Osteoblast (primary cell): ENCODE data around the gene SLC5A4. TPM values are rescaled to one million over a fixed set of nuclear protein-coding genes. Genes with fewer than 3 reads are reported as not detected.
"Not testable (repeated sequence)": the region's sequence is repeated elsewhere in the genome, so short reads cannot be mapped to it uniquely, and the experiment has no call there.

Experiments used
- DNase-seq: peaks from one replicate; pipeline ENCODE4 v3.0.0; 2011; ENCODE audit warnings: low spot score, mixed read lengths; ENCODE audit not compliant: insufficient read length; ENCODE audit errors: missing footprints
- H2AFZ ChIP-seq: 2 replicates; pipeline ENCODE4 v1.6.0; 2011; ENCODE audit warnings: mild to moderate bottlenecking, low read length
- H3K27ac ChIP-seq: 2 replicates; pipeline ENCODE4 v1.5.1; 2011; ENCODE audit warnings: mild to moderate bottlenecking, low read depth, low read length, moderate library complexity
- H3K27me3 ChIP-seq: 2 replicates; pipeline ENCODE4 v1.6.0; 2012; ENCODE audit warnings: mild to moderate bottlenecking, control low read depth, inconsistent platforms, low read length, moderate library complexity; ENCODE audit not compliant: insufficient read depth
- H3K36me3 ChIP-seq: 2 replicates; pipeline ENCODE4 v1.5.1; 2011; ENCODE audit warnings: mild to moderate bottlenecking, low read length, control low read depth, moderate library complexity; ENCODE audit not compliant: insufficient read depth
- H3K4me1 ChIP-seq: 2 replicates; pipeline ENCODE4 v1.5.1; 2011; ENCODE audit warnings: mild to moderate bottlenecking, low read length, control low read depth, moderate library complexity; ENCODE audit not compliant: insufficient read depth
- H3K4me2 ChIP-seq: 2 replicates; pipeline ENCODE4 v1.6.0; 2011; ENCODE audit warnings: mild to moderate bottlenecking, low read length; ENCODE audit not compliant: insufficient read depth
- H3K4me3 ChIP-seq: fragments of 200-600 bp; sonication (generic); 3 replicates; pipeline ENCODE4 v1.5.1; 2012; ENCODE audit warnings: mild to moderate bottlenecking, low read length, inconsistent platforms; ENCODE audit not compliant: insufficient read depth
- H3K79me2 ChIP-seq: 2 replicates; pipeline ENCODE4 v1.6.0; 2012; ENCODE audit warnings: mild to moderate bottlenecking, low read length, control low read depth, inconsistent platforms; ENCODE audit not compliant: insufficient read depth
- H3K9me3 ChIP-seq: 2 replicates; pipeline ENCODE4 v1.5.1; 2011; ENCODE audit warnings: low read depth, low read length, control low read depth
- H4K20me1 ChIP-seq: 2 replicates; pipeline ENCODE4 v1.6.0; 2012; ENCODE audit warnings: mild to moderate bottlenecking, low read length, control low read depth; ENCODE audit not compliant: insufficient read depth
- total RNA-seq: library from RNA; depleted of rRNA; stranded (reverse); fragments of >200 nt; gene quantifications from 2 replicates; pipeline ENCODE4 v1.2.3, GENCODE V29; 2012
- TF ChIP-seq, protein P1 (sequence below): IDR thresholded peaks from 2 replicates; pipeline ENCODE4 v1.5.1; 2011; ENCODE audit warnings: mild to moderate bottlenecking, low read depth, low read length, moderate library complexity; ENCODE audit errors: extremely low read depth

SLC5A4 gene
- total RNA-seq, 1 donor: not detected

DNA sequence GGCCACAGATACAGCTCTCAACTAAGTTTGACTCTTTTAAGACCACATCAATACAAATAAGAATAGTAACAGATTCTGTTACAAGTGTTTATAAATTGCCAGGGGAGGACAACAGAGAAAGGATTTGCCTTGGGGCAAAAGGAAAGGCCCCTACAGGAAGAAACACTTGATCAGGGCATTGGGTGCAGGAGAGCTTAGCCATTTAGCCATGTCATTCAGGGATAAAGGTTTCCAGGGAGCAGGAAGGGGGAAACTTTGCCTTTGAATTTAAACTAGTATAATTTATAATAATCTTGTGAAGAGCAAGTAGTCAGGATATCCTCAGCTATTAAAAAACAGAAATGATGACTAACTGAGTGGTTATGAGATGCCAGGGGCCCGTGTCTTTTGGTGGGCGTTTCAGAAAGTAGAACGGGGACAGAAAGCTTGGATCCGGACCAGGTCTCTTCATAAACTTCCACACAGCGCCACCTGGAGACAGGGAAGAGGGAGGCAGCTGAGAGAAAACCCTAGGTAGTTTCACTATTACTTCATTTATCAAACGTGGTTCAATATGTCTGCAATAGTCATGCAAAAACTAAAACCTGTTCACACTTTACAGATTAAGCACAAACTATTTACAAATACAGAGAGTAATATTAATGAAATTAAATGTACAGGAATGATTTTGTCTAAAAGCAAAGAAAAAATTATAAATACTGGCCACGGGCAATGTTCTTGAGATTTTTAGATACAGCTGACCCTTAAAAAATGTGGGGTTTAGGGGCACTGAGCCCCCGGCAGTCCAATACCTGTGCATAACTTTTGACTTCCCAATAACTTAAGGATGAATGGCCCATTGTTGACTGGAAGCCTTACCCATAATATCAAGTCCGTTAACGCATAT lies 11.0 kb upstream of the SLC5A4 start:
- H3K4me3 ChIP-seq: no peak overlapping the region
- no peaks in the 10 kb centered on the region for H3K79me2 ChIP-seq
- H3K36me3 ChIP-seq: no peaks in the 10 kb centered on the region
- peak overlapping the region; percentile 67 for H3K4me2 ChIP-seq
- no peak overlapping the region for H3K27ac ChIP-seq
- no peaks in the 10 kb centered on the region for H4K20me1 ChIP-seq
- H3K4me1 ChIP-seq: peaks cover 4% of the 10 kb centered on the region
- H2AFZ ChIP-seq: no peak overlapping the region
- TF ChIP-seq, protein P1, sequence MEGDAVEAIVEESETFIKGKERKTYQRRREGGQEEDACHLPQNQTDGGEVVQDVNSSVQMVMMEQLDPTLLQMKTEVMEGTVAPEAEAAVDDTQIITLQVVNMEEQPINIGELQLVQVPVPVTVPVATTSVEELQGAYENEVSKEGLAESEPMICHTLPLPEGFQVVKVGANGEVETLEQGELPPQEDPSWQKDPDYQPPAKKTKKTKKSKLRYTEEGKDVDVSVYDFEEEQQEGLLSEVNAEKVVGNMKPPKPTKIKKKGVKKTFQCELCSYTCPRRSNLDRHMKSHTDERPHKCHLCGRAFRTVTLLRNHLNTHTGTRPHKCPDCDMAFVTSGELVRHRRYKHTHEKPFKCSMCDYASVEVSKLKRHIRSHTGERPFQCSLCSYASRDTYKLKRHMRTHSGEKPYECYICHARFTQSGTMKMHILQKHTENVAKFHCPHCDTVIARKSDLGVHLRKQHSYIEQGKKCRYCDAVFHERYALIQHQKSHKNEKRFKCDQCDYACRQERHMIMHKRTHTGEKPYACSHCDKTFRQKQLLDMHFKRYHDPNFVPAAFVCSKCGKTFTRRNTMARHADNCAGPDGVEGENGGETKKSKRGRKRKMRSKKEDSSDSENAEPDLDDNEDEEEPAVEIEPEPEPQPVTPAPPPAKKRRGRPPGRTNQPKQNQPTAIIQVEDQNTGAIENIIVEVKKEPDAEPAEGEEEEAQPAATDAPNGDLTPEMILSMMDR: peak; percentile 94
- no peaks in the 10 kb centered on the region for H3K27me3 ChIP-seq
- peak; percentile 94 for DNase-seq
- no peaks in the 10 kb centered on the region for H3K9me3 ChIP-seq

DNA sequence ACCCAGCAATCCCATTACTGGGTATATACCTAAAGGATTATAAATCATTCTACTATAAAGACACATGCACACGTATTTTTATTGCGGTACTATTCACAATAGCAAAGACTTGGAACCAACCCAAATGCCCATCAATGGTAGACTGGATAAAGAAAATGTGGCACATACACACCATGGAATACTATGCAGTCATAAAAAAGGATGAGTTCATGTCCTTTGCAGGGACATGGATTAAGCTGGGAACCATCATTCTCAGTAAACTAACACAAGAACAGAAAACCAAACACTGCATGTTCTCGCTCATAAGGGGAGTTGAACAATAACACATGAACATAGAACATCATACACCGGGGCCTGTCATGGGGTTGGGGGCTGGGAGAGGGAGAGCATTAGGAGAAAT lies 8.5 kb upstream of the SLC5A4 start:
- H3K27me3 ChIP-seq, H3K4me3 ChIP-seq, H3K27ac ChIP-seq, H4K20me1 ChIP-seq, H3K4me1 ChIP-seq, H3K36me3 ChIP-seq, H3K4me2 ChIP-seq, DNase-seq, H2AFZ ChIP-seq, H3K79me2 ChIP-seq, H3K9me3 ChIP-seq: not testable (repeated sequence)

DNA sequence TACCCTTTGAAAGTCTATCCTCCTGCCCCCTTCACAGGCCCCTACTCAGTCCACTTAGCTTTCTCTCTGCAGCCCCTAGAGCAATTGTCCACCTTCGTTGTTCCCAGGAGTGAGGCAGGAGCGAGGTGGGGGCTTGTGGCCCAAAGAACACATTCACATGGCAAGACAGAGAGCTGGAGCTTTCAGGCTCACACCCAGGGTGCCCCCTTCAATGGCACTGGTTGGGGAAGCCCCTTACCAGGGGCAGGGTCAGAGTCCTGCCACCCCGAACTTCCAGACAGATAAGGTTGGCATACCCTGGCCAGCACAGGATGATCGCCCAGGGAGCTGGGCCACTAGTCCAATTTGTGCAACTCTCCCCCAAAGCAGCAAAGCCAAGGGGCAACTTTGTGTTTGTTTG lies 6.2 kb upstream of the SLC5A4 start:
- TF ChIP-seq, protein P1: no peak
- H3K36me3 ChIP-seq: no peaks in the 10 kb centered on the region
- H3K4me2 ChIP-seq: no peak overlapping the region
- no peak overlapping the region for H3K4me3 ChIP-seq
- DNase-seq: no peak
- no peaks in the 10 kb centered on the region for H4K20me1 ChIP-seq
- no peaks in the 10 kb centered on the region for H3K9me3 ChIP-seq
- no peaks in the 10 kb centered on the region for H3K79me2 ChIP-seq
- H3K27me3 ChIP-seq: no peaks in the 10 kb centered on the region
- no peak overlapping the region for H2AFZ ChIP-seq
- peaks cover 4% of the 10 kb centered on the region for H3K4me1 ChIP-seq
- H3K27ac ChIP-seq: no peak overlapping the region

DNA sequence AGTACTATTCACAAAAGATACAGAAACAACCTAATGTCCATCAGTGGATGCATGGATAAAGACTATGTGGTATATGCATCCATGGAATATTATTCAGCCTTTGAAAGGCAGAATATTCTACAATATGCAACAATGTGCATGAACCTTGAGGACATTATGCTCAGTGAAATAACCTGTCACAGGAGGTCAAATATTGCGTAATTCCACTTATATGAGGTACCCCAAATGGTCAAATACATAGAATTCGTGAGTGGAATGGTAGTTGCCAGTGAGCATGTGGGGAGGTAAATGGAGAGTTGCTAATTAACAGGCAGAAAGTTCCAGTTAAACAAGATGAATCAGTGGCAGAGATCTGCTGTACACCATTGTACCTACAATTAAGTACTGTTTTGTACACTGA lies 3.6 kb upstream of the SLC5A4 start:
- no peak overlapping the region for H3K27ac ChIP-seq
- no peak overlapping the region for H3K4me3 ChIP-seq
- H4K20me1 ChIP-seq: no peaks in the 10 kb centered on the region
- DNase-seq: no peak
- no peaks in the 10 kb centered on the region for H3K9me3 ChIP-seq
- no peaks in the 10 kb centered on the region for H3K36me3 ChIP-seq
- TF ChIP-seq, protein P1: no peak
- H3K79me2 ChIP-seq: no peaks in the 10 kb centered on the region
- H3K4me1 ChIP-seq: no peaks in the 10 kb centered on the region
- no peak overlapping the region for H2AFZ ChIP-seq
- H3K4me2 ChIP-seq: no peak overlapping the region
- H3K27me3 ChIP-seq: no peaks in the 10 kb centered on the region
